Measurements from ENCODE around the gene MIA2. TPM values are rescaled to one million over a fixed set of nuclear protein-coding genes. Genes with fewer than 3 reads are reported as not detected.
"Not testable (repeated sequence)": the region's sequence is repeated elsewhere in the genome, so short reads cannot be mapped to it uniquely, and the experiment has no call there.

MIA2 gene
- total RNA-seq, 1 donor from 2014 or later, result 34.2 TPM

DNA sequence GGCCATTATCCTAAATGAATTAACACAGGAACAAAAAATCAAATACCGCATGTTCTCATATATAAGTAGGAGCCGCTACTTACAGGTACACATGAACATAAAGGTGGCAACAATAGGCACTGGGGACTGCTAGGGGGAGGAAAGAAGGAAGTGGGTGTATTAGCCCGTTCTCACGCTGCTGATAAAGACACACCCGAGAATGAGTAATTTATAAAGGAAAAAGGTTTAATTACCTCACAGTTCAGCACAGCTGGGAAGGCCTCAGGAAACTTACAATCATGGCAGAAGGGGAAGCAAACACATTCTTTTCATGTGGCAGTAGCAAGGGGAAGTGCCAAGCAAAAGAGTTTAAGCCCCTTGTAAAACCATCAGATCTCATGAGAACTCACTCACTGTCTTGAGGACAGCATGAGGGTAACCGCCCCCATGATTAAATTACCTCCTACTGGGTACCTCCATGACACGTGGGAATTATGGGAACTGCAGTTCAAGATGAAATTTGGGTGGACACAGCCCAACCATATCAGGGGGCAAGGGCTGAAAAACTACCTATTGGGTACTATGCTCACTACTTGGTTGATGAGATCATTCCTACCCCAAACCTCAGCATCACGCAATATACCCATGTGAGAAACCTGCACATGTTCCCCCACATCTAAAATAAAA, 16.4 kb upstream of the MIA2 start:
- H3K27me3 ChIP-seq (ENCODE audit: low read depth), result no peaks in the 10 kb centered on the region
- no peaks in the 10 kb centered on the region for H3K9me3 ChIP-seq
- DNase-seq, result no peak
- no peaks in the 10 kb centered on the region for H3K36me3 ChIP-seq
- TF ChIP-seq, protein P1, sequence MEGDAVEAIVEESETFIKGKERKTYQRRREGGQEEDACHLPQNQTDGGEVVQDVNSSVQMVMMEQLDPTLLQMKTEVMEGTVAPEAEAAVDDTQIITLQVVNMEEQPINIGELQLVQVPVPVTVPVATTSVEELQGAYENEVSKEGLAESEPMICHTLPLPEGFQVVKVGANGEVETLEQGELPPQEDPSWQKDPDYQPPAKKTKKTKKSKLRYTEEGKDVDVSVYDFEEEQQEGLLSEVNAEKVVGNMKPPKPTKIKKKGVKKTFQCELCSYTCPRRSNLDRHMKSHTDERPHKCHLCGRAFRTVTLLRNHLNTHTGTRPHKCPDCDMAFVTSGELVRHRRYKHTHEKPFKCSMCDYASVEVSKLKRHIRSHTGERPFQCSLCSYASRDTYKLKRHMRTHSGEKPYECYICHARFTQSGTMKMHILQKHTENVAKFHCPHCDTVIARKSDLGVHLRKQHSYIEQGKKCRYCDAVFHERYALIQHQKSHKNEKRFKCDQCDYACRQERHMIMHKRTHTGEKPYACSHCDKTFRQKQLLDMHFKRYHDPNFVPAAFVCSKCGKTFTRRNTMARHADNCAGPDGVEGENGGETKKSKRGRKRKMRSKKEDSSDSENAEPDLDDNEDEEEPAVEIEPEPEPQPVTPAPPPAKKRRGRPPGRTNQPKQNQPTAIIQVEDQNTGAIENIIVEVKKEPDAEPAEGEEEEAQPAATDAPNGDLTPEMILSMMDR (IDR thresholded peaks at IDR 0.05), result no peak
- no peaks in the 10 kb centered on the region for H3K4me1 ChIP-seq
- no peak for ATAC-seq
- no peak overlapping the region for H3K4me3 ChIP-seq
- intact Hi-C loops (cut with DNase I), result no loop called here
- no peak overlapping the region for H3K27ac ChIP-seq

DNA sequence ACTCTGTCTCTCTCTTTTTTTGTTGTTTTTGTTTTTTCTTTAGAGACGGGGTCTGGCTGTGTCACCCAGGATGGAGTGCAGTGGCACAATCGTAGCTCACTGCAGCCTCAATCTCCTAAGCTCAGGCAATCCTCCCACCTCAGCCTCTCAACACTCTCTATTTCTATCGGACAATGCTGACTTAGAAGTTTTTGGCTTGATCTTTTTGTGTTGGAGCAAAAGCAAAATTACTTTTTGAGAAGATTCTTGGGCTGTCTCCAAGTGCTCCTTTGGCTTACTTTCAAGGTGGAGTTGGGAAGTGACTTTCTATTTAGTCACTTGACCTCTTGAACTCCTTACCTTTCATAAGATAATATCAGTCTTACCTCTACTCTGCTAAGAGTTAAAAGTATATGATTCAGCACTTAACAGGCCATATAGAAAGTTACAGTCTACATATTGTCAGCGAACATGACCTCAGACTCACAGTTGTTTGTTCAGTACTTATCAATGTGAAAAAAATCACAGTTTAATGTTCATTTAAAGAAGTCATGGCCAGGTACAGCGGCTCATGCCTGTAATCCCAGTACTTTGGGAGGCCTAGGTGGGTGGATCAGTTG, 15.4 kb upstream of the MIA2 start:
- no peak overlapping the region for H3K4me3 ChIP-seq
- DNase-seq (no peak), ATAC-seq (peak in 1 of 2 donors; percentile 18)
- no peaks in the 10 kb centered on the region for H3K36me3 ChIP-seq
- no peaks in the 10 kb centered on the region for H3K4me1 ChIP-seq
- intact Hi-C loops (cut with DNase I), result no loop called here
- no peaks in the 10 kb centered on the region for H3K9me3 ChIP-seq
- TF ChIP-seq, protein P1 (IDR thresholded peaks at IDR 0.05), result no peak
- H3K27ac ChIP-seq, result no peak overlapping the region
- no peaks in the 10 kb centered on the region for H3K27me3 ChIP-seq (ENCODE audit: low read depth)

DNA sequence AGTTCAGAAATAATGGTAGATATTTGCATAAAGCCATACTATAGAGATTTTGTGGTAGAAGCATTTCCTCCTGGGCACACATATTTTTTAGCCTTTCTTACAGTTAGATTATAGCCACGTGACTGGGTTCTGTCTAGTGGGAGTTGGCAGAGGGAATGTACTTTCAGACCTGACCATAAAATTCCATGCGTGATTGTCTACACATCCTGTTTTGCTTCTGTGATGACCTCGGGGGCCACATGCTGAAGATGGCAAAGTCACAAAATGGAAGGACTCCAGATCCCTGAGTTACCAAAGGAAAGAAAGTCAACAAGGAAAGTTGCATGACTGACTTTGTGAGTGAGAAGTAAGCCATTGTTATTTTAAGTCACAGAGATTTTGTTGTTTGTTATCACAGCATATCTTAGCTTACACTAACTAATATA, 14.6 kb upstream of the MIA2 start:
- Histone ChIP-seq H3K9me3 (no peaks in the 10 kb centered on the region), H3K27me3 (ENCODE audit: low read depth) (no peaks in the 10 kb centered on the region), H3K36me3 (no peaks in the 10 kb centered on the region), H3K4me1 (no peaks in the 10 kb centered on the region), H3K4me3 (no peak overlapping the region), H3K27ac (no peak overlapping the region)
- intact Hi-C loops (cut with DNase I), result no loop called here
- ATAC-seq (no peak), DNase-seq (no peak)
- TF ChIP-seq, protein P1 (IDR thresholded peaks at IDR 0.05), result no peak

DNA sequence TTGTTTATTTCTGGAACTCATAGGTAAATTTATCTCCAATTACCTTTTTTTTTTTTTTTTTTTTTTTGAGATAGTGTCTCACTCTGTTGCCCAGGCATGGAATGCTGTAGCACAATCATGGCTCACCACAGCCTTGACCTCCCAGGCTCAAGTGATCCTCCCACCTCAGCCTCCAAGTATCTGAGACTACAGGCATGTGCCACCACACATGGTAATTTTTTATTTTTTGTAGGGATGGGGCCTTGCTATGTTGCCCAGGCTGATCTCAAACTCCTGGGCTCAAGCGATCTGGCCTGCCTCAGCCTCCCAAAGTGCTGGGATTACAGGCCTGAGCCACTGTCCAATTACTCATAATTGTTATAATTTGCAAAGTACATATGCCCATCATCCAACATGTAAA, 13.2 kb upstream of the MIA2 start:
- H3K27me3 ChIP-seq (ENCODE audit: low read depth); H3K9me3 ChIP-seq; H3K4me3 ChIP-seq; intact Hi-C loops (cut with DNase I); DNase-seq; ATAC-seq; H3K4me1 ChIP-seq; H3K27ac ChIP-seq; H3K36me3 ChIP-seq: not testable (repeated sequence)

DNA sequence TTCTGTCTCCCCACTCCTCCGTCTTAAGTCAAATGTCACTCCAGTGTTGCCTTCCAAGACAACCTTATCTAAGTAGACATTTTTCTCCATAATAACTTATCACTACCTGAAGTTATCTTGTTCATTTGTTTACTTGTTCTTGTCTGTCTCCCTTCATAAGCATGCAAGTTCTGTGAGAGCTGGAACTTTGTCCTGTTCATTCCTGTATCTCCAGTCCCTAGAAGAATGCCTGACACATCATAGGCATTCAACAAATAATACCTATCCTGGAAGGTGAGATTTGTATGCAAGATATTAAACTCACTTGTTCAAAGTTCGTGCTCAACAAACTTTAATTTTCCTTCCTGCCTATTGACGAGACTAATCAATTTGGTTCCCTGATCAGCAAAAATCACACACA, 5.7 kb upstream of the MIA2 start:
- Histone ChIP-seq H3K4me1 (peaks cover 7% of the 10 kb centered on the region), H3K36me3 (no peaks in the 10 kb centered on the region), H3K9me3 (no peaks in the 10 kb centered on the region), H3K4me3 (no peak overlapping the region), H3K27me3 (ENCODE audit: low read depth) (no peaks in the 10 kb centered on the region), H3K27ac (no peak overlapping the region)
- intact Hi-C loops (cut with DNase I), result no loop called here
- TF ChIP-seq, protein P1 (IDR thresholded peaks at IDR 0.05), result no peak
- DNase-seq (no peak), ATAC-seq (no peak)

DNA sequence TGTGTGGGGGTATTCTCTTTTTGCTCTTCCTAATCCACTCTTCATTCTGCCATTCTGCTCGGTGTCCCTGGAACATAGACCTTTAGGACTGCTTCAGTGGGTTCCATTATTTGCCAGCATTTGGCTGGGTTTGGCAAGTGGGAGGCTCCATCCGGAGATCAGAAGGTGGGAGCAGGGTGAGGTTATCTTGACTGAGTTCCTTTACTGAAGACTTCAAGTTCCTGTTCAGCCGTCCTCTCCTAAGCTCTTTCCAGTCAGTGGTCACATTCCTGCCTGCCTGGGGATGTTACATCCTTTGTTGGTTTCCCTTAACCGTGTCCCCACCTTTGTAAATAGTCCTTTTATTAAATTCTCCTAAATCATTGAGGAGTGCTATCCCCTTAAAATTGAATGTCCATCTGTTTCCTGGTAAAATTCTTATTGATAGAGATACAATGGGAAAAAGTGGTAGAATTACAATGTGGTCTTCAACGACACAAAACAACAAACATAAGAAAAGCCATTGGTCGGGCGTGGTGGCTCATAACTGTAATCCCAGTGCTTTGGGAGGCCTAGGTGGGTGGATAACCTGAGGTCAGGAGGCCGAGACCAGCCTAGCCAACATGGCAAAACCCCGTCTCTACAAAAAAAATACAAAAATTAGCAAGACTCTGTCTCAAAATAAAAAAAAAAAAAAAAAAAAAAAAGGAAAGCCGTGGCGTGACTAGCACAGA, 5.0 kb upstream of the MIA2 start:
- H3K36me3 ChIP-seq, result no peaks in the 10 kb centered on the region
- no peak for DNase-seq
- H3K9me3 ChIP-seq, result no peaks in the 10 kb centered on the region
- ATAC-seq, result no peak
- H3K27ac ChIP-seq, result no peak overlapping the region
- H3K4me1 ChIP-seq, result peaks cover 10% of the 10 kb centered on the region
- intact Hi-C loops (cut with DNase I), result no loop called here
- no peaks in the 10 kb centered on the region for H3K27me3 ChIP-seq (ENCODE audit: low read depth)
- H3K4me3 ChIP-seq, result no peak overlapping the region
- TF ChIP-seq, protein P1 (IDR thresholded peaks at IDR 0.05), result no peak

Data from lower lobe of right lung (tissue), 2 donors.